HepG2 (cell line): ENCODE measurements around the gene RPL37. TPM values are rescaled to one million over a fixed set of nuclear protein-coding genes. Genes with fewer than 3 reads are reported as not detected.

Source experiments
- ASH2L ChIP-seq: fragments of 300-600, 200-600 bp; sonication (generic); IDR thresholded peaks from 2 replicates; pipeline ENCODE4 v1.7.0; 2017; ENCODE audit warnings: low read depth, mild to moderate bottlenecking, moderate library complexity, mixed read lengths, low read length; ENCODE audit not compliant: insufficient read length
- CREB1 ChIP-seq, 2 experiments: fragments of 450-650 bp in 1 of 2; IDR thresholded peaks; 2 replicates each; pipeline ENCODE4 v1.6.1; 2016 to 2017; ENCODE audit warnings: control low read depth in 1 of 2, mild to moderate bottlenecking in 1 of 2, missing compliant biosample characterization in 1 of 2, missing genetic modification characterization in 1 of 2
- DPF2 ChIP-seq: sonication (generic); formaldehyde crosslinking; IDR thresholded peaks from 2 replicates; pipeline ENCODE4 v1.4.0; 2020; ENCODE audit warnings: mild to moderate bottlenecking, low read depth, missing genetic modification reagents, borderline replicate concordance
- ELF3 ChIP-seq: IDR thresholded peaks from 2 replicates; pipeline ENCODE4 v1.6.1; 2016; ENCODE audit warnings: missing genetic modification reagents, missing compliant biosample characterization
- FIP1L1 ChIP-seq: fragments of 200-400 bp; formaldehyde crosslinking; IDR thresholded peaks from 2 replicates; pipeline ENCODE4 v1.6.1; 2018; ENCODE audit warnings: low read depth, mild to moderate bottlenecking, low read length, moderate library complexity, borderline replicate concordance; ENCODE audit not compliant: insufficient read depth
- GABPA ChIP-seq, 2 experiments: IDR thresholded peaks; 2 replicates each; pipeline ENCODE4 v1.6.1; 2011 to 2016; ENCODE audit warnings: low read depth in 2 of 2, low read length in 1 of 2, missing biosample characterization in 1 of 2, missing genetic modification characterization in 1 of 2
- GATA4 ChIP-seq: sonication (generic); IDR thresholded peaks from 2 replicates; pipeline ENCODE4 v1.6.1; 2016; ENCODE audit warnings: antibody characterized with exemption, low read depth, borderline replicate concordance
- HMG20A ChIP-seq: IDR thresholded peaks from 2 replicates; pipeline ENCODE4 v1.6.1; 2016; ENCODE audit warnings: borderline replicate concordance
- HNRNPK ChIP-seq: fragments of 200-400 bp; formaldehyde crosslinking; IDR thresholded peaks from 2 replicates; pipeline ENCODE4 v1.6.1; 2018; ENCODE audit warnings: low read length, low read depth, moderate library complexity, mild to moderate bottlenecking; ENCODE audit not compliant: poor library complexity, severe bottlenecking
- KDM6A ChIP-seq: IDR thresholded peaks from 2 replicates; pipeline ENCODE4 v1.6.1; 2016; ENCODE audit warnings: low read depth
- KLF6 ChIP-seq: IDR thresholded peaks from 2 replicates; pipeline ENCODE4 v1.8.0; 2016; ENCODE audit warnings: missing biosample characterization, missing genetic modification reagents
- MIXL1 ChIP-seq: IDR thresholded peaks from 2 replicates; pipeline ENCODE4 v1.6.1; 2016
- NFIB ChIP-seq: sonication (generic); formaldehyde crosslinking; IDR thresholded peaks from 2 replicates; pipeline ENCODE4 v1.9.0; 2021; ENCODE audit warnings: missing genetic modification reagents, mild to moderate bottlenecking, borderline replicate concordance
- NKX3-1 ChIP-seq: sonication (generic); formaldehyde crosslinking; IDR thresholded peaks from 2 replicates; pipeline ENCODE4 v1.5.0; 2020; ENCODE audit warnings: missing genetic modification reagents
- POLR2AphosphoS5 ChIP-seq: IDR thresholded peaks from 2 replicates; pipeline ENCODE4 v1.6.1; 2012; ENCODE audit warnings: low read depth, low read length
- REPIN1 ChIP-seq: sonication (generic); formaldehyde crosslinking; IDR thresholded peaks from 2 replicates; pipeline ENCODE4 v1.8.0; 2022; ENCODE audit warnings: missing genetic modification reagents, low read depth, mild to moderate bottlenecking, borderline replicate concordance
- SIX1 ChIP-seq: sonication (generic); formaldehyde crosslinking; IDR thresholded peaks from 2 replicates; pipeline ENCODE4 v1.4.0; 2020; ENCODE audit warnings: missing genetic modification reagents, borderline replicate concordance
- SOX5 ChIP-seq: IDR thresholded peaks from 2 replicates; pipeline ENCODE4 v1.6.1; 2016; ENCODE audit warnings: borderline replicate concordance
- SP140L ChIP-seq: sonication (generic); formaldehyde crosslinking; IDR thresholded peaks from 2 replicates; pipeline ENCODE4 v1.4.0; 2020; ENCODE audit warnings: missing genetic modification reagents, borderline replicate concordance
- TCF7L2 ChIP-seq: IDR thresholded peaks from 2 replicates; pipeline ENCODE4 v1.6.1; 2011; ENCODE audit warnings: mild to moderate bottlenecking, low read depth, low read length, moderate library complexity
- ZBTB21 ChIP-seq: sonication (generic); formaldehyde crosslinking; IDR thresholded peaks from 2 replicates; pipeline ENCODE4 v1.4.0; 2020; ENCODE audit warnings: missing genetic modification reagents
- ZKSCAN8 ChIP-seq: IDR thresholded peaks from 2 replicates; pipeline ENCODE4 v1.6.1; 2016; ENCODE audit warnings: borderline replicate concordance, missing genetic modification reagents, missing compliant biosample characterization
- ZNF780A ChIP-seq: sonication (generic); formaldehyde crosslinking; IDR thresholded peaks from 2 replicates; pipeline ENCODE4 v1.8.0; 2022; ENCODE audit warnings: mild to moderate bottlenecking, missing genetic modification reagents, moderate library complexity
- ZSCAN31 ChIP-seq: sonication (generic); formaldehyde crosslinking; IDR thresholded peaks from 2 replicates; pipeline ENCODE4 v1.5.0; 2020; ENCODE audit warnings: low read depth, mild to moderate bottlenecking, missing genetic modification reagents
- polyA plus RNA-seq, 8 experiments: library from polyadenylated mRNA; depleted of rRNA in 3 of 8; stranded (reverse) in 7 of 8; unstranded in 1 of 8; fragments of >200 nt; fragmentation: Illumina TruSeq in 4 of 8; extraction: Trizol in 4 of 8; gene quantifications; 2 replicates each; pipeline versions ENCODE4 v1.2.1 to v1.2.3, GENCODE V29; 2011 to 2016; ENCODE audit warnings: low read depth in 4 of 8, missing spikeins in 1 of 8, mixed read lengths in 1 of 8; ENCODE audit not compliant: insufficient read depth in 1 of 8
- total RNA-seq, 5 experiments: library from RNA; depleted of rRNA; stranded (reverse); fragments of >200 nt; fragmentation: Illumina TruSeq; extraction: Trizol; gene quantifications; 2 replicates each; pipeline ENCODE4 v1.2.3, GENCODE V29; 2016; ENCODE audit warnings: low read depth in 1 of 5
- TF ChIP-seq, protein P1 (sequence below): IDR thresholded peaks from 2 replicates; pipeline ENCODE4 v1.6.1; 2016; ENCODE audit warnings: mild to moderate bottlenecking
- TF ChIP-seq, protein P2 (sequence below): IDR thresholded peaks from 2 replicates; pipeline ENCODE4 v1.6.1; 2012; ENCODE audit warnings: low read depth, low read length, improper control_type of control experiment
- TF ChIP-seq, protein P3 (sequence below): sonication (generic); formaldehyde crosslinking; IDR thresholded peaks from 2 replicates; pipeline ENCODE4 v1.8.0; 2022; ENCODE audit warnings: missing genetic modification reagents, low read depth, mild to moderate bottlenecking, borderline replicate concordance

Gene RPL37
- total and polyA plus RNA-seq, 2 of the 13 experiments (the other 11 are each of a cell fraction or from before 2014, with no cell fraction given) = 1,981 to 3,367 TPM

DNA sequence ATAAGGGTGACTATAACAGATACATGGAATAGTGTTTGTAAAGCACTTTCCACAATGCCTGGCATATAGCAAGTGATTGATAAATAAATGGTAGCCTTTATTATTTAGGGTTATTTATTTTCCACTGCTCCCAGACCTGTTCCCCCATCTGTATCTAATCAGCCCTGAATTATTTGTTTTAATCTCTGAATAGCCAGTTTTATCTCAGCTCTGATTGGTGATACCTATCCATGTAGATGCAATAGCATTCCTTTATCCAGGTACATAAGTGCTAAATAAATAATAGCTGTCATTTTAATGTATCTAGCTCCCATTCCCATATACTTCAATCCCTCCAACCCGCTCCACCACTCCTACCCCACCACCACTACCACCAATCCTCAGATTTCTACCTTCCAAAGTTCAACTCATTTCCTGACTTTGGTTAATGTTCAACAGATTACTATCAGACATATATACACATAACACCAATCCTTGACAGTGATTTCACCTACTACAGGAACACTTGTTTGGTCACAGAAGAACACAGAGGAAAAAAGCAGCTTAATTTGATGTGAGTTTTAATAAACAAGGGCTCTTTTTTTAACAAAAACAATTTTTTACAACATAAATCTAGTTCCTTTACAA is 50.9 kb downstream of the RPL37 start (continued):
- TF ChIP-seq, protein P1, sequence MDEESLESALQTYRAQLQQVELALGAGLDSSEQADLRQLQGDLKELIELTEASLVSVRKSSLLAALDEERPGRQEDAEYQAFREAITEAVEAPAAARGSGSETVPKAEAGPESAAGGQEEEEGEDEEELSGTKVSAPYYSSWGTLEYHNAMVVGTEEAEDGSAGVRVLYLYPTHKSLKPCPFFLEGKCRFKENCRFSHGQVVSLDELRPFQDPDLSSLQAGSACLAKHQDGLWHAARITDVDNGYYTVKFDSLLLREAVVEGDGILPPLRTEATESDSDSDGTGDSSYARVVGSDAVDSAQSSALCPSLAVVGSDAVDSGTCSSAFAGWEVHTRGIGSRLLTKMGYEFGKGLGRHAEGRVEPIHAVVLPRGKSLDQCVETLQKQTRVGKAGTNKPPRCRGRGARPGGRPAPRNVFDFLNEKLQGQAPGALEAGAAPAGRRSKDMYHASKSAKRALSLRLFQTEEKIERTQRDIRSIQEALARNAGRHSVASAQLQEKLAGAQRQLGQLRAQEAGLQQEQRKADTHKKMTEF = peak; percentile 55; the same call in 1 of the 2 replicates
- peak; percentile 41; the same call in 1 of the 2 replicates for TF ChIP-seq SOX5 (CRISPR knock-in tag)
- TF ChIP-seq SP140L (CRISPR knock-in tag) = 0 out of 2 replicates have a peak, but pooled peaks have one; percentile 3
- peak; percentile 92 for TF ChIP-seq KDM6A
- peak; percentile 64; the same call in 1 of the 2 replicates for TF ChIP-seq GATA4
- 0 out of 2 replicates have a peak, but pooled peaks have one; percentile 17 for TF ChIP-seq REPIN1 (CRISPR knock-in tag)
- no peak for TF ChIP-seq ZBTB21 (CRISPR knock-in tag)
- TF ChIP-seq HMG20A (CRISPR knock-in tag) = peak; percentile 73; the same call in 1 of the 2 replicates
- peak; percentile 51; the same call in 1 of the 2 replicates for TF ChIP-seq ZKSCAN8 (CRISPR knock-in tag)
- TF ChIP-seq NFIB (CRISPR knock-in tag) = no peak
- TF ChIP-seq ELF3 (CRISPR knock-in tag) = peak; percentile 73
- peak; percentile 73 for TF ChIP-seq HNRNPK
- no peak for TF ChIP-seq GABPA (IDR thresholded peaks at IDR 0.05; ENCODE audit: low read depth, low read length)
- peak; percentile 25; the same call in 1 of the 2 replicates for TF ChIP-seq GABPA (CRISPR knock-in tag; IDR thresholded peaks at IDR 0.05; ENCODE audit: low read depth)
- TF ChIP-seq ZNF780A = no peak
- TF ChIP-seq, protein P2, sequence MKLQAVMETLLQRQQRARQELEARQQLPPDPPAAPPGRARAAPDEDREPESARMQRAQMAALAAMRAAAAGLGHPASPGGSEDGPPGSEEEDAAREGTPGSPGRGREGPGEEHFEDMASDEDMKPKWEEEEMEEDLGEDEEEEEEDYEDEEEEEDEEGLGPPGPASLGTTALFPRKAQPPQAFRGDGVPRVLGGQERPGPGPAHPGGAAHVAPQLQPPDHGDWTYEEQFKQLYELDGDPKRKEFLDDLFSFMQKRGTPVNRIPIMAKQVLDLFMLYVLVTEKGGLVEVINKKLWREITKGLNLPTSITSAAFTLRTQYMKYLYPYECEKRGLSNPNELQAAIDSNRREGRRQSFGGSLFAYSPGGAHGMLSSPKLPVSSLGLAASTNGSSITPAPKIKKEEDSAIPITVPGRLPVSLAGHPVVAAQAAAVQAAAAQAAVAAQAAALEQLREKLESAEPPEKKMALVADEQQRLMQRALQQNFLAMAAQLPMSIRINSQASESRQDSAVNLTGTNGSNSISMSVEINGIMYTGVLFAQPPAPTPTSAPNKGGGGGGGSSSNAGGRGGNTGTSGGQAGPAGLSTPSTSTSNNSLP = peak; percentile 89
- TF ChIP-seq NKX3-1 (CRISPR knock-in tag) = 0 out of 2 replicates have a peak, but pooled peaks have one; percentile 40
- peak; percentile 54; the same call in 1 of the 2 replicates for TF ChIP-seq KLF6 (CRISPR knock-in tag)
- no peak for TF ChIP-seq ZSCAN31 (CRISPR knock-in tag)
- TF ChIP-seq FIP1L1 = no peak
- TF ChIP-seq DPF2 (CRISPR knock-in tag) = peak; percentile 37; the same call in 1 of the 2 replicates
- peak; percentile 71 for TF ChIP-seq POLR2AphosphoS5
- TF ChIP-seq ASH2L = peak; percentile 78
- no peak for TF ChIP-seq CREB1 (IDR thresholded peaks at IDR 0.05)
- TF ChIP-seq CREB1 (CRISPR knock-in tag; IDR thresholded peaks at IDR 0.05) = peak; percentile 29; the same call in 1 of the 2 replicates
- TF ChIP-seq MIXL1 (CRISPR knock-in tag) = peak; percentile 89
- no peak for TF ChIP-seq TCF7L2
- TF ChIP-seq, protein P3, sequence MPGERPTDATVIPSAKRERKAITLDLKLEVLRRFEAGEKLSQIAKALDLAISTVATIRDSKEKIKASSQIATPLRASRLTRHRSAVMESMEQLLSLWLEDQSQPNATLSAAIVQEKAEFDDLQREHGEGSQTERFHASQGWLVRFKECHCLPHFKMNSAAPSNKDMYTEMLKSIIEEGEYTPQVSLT (CRISPR knock-in tag) = no peak
- 0 out of 2 replicates have a peak, but pooled peaks have one; percentile 21 for TF ChIP-seq SIX1
